Epithelial cell of proximal tubule (primary cell): Measurements from ENCODE around the gene STH. TPM values are rescaled to one million over a fixed set of nuclear protein-coding genes. Genes with fewer than 3 reads are reported as not detected.

Experiments
- DNase-seq: peaks from one replicate; pipeline ENCODE4 v3.0.0-alpha.2; 2011; ENCODE audit warnings: low read depth
- H3K4me3 ChIP-seq: 2 replicates; pipeline ENCODE4 v1.5.1; 2011; ENCODE audit warnings: low read depth, mild to moderate bottlenecking, low read length
- CTCF ChIP-seq: conservative IDR thresholded peaks from 2 replicates; pipeline ENCODE4 v1.5.1; 2012; ENCODE audit warnings: low read depth, mild to moderate bottlenecking, low read length
- total RNA-seq: library from RNA; depleted of rRNA; stranded (reverse); fragments of >200 nt; gene quantifications from 2 replicates; pipeline ENCODE4 v1.2.3, GENCODE V29; 2015

The STH gene
- total RNA-seq, 1 donor from 2014 or later = not detected

GRCh38 chr17:45973099-45973780 lies 25.8 kb upstream of the STH start:
- no peak for DNase-seq
- TF ChIP-seq CTCF = no peak
- H3K4me3 ChIP-seq = no peak overlapping the region

- H3K4me3 ChIP-seq = no peak overlapping the region
- TF ChIP-seq CTCF = no peak
- DNase-seq = no peak
Measured at GRCh38 chr17:45973946-45974859, 24.8 kb upstream of the STH start.

GRCh38 chr17:45974916-45975630 lies 24.0 kb upstream of the STH start:
- TF ChIP-seq CTCF = no peak
- no peak overlapping the region for H3K4me3 ChIP-seq
- DNase-seq = no peak

- no peak for TF ChIP-seq CTCF
- H3K4me3 ChIP-seq = no peak overlapping the region
- DNase-seq = no peak
Measured at GRCh38 chr17:45975640-45976295, 23.3 kb upstream of the STH start.

GRCh38 chr17:45976391-45976754 lies 22.7 kb upstream of the STH start:
- no peak for TF ChIP-seq CTCF
- DNase-seq = no peak
- H3K4me3 ChIP-seq = no peak overlapping the region

GRCh38 chr17:45976755-45977505 lies 22.1 kb upstream of the STH start:
- no peak overlapping the region for H3K4me3 ChIP-seq
- no peak for DNase-seq
- no peak for TF ChIP-seq CTCF
